HG03097 (cell line): ENCODE results near the gene FAM117A.
"Not testable (repeated sequence)": the region's sequence is repeated elsewhere in the genome, so short reads cannot be mapped to it uniquely, and the experiment has no call there.

Experiments used
- ATAC-seq: cut with Tn5 transposase; IDR thresholded peaks from one replicate; pipeline ENCODE4 v1.9.1; 2021; ENCODE audit not compliant: unreplicated experiment, low FRiP score

Gene FAM117A

GRCh38 chr17:49681106-49681979 is 82.6 kb downstream of the FAM117A start:
- no peak for ATAC-seq

GRCh38 chr17:49680314-49680713 is 83.6 kb downstream of the FAM117A start:
- ATAC-seq = no peak

GRCh38 chr17:49677933-49678847 is 85.7 kb downstream of the FAM117A start, which contains the start of gene SPOP:
Gene SPOP, minus strand, starts transcription at chr17:49678097. Its CDS starts 55,287 bp downstream, at chr17:49622810.
- peak; percentile 75 for ATAC-seq

- peak; percentile 38 for ATAC-seq
Measured at GRCh38 chr17:49677134-49677932, 86.6 kb downstream of the FAM117A start.

GRCh38 chr17:49676276-49676868 is 87.6 kb downstream of the FAM117A start:
- peak; percentile 55 for ATAC-seq

GRCh38 chr17:49674507-49674906 is 89.4 kb downstream of the FAM117A start:
- ATAC-seq = no peak

GRCh38 chr17:49673679-49674078 is 90.3 kb downstream of the FAM117A start:
- ATAC-seq = not testable (repeated sequence)

GRCh38 chr17:49670641-49671040 is 93.3 kb downstream of the FAM117A start:
- no peak for ATAC-seq

- ATAC-seq = no peak
Measured at GRCh38 chr17:49670002-49670401, 93.9 kb downstream of the FAM117A start.

- no peak for ATAC-seq
Measured at GRCh38 chr17:49667854-49668253, 96.1 kb downstream of the FAM117A start.

GRCh38 chr17:49664706-49665211 is 99.2 kb downstream of the FAM117A start:
- no peak for ATAC-seq
